Activated CD8-positive, alpha-beta memory T cell treated with anti-CD3 and anti-CD28 coated beads for 24 hours (primary cell): ENCODE data around the gene NSMF.

ENCODE experiments used
- DNase-seq: peaks from one replicate; pipeline ENCODE4 v3.0.0-alpha.2; 2020

NSMF gene

DNA sequence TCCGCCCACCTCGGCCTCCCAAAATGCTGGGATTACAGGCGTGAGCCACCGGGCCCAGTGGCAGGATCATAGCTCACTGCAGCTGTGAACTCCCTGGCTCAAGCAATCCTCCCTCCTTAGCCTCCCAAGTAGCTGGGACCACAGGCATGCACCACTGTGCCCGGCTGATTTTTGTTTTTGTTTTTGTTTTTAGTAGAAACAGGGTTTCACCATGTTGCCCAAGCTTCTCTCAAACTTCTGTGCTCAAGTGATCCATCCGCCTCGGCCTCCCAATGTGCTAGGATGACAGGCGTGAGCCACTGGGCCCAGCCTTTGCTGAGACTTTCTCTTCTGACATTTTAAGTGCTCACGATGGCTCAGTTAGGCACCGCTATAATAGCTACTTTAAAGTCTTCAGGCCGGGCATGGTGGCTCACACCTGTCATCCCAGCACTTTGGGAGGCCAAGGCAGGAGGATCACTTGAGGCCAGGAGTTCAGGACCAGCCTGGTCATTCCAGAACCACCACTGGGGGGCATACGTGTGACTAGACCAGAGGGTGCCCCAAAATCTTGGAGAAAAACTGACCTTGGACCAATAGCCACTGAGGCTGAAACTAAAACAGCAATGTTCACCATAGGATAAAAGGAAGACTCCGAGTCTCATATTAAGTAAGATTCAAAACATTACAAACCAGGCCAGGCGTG lies 14.9 kb downstream of the NSMF start:
- DNase-seq: no peak

DNA sequence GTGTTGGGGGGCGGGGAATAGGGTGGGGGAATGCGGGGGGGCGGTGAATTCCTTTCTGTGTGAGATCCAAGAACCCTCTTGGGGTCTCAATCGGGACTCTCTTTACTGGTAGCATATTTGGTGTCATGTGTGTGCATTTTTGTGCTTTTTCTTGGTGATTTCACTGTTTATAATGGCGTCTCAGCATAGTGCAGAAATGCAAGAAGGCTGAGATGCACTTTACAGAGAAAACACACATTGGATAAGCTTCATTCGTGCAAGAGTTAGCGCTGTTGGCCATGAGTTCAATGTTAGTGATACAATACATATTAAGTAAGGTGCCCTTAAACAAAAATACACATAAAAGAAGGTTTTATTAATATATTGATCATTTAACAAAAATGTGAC lies 17.2 kb downstream of the NSMF start:
- DNase-seq: no peak

DNA sequence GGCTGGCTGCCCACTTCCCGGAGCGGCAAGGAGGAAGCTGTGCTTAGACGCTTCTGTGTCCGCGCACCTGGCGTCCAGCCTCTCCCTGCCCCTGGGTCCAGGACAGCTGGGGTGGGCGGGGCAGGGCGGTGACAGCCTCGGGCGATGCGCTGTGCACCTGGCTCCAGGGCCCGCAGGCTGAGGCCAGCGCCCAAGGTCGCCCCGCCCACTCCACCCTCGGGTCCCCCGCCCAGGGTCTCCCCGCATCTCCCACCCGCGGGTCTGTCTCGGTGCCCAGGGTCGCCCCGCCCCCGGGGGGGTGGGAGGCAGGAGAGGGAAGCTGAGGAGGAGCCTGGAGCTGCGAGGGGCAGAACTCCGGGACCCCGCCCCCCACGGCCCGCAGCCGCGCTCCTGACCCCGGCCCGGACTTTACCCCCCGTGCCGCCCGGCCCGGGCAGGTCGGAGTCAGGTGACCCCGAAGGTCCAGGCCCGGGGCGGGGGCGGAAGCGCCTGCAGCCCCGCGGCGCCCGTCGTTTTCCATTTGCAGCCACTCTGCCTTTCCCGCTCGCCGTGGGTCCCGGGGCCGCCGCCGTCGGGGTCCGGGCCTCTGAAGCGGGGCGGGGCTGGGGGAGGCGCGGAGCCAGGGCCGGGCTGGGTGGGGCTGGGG lies 17.7 kb downstream of the NSMF start, which contains the start of gene ENTPD8:
Gene ENTPD8, minus strand, starts transcription at position 69 of the 646 bp plus-strand sequence. CDS start 3,072 bp downstream, outside the sequence.
- DNase-seq: no peak

DNA sequence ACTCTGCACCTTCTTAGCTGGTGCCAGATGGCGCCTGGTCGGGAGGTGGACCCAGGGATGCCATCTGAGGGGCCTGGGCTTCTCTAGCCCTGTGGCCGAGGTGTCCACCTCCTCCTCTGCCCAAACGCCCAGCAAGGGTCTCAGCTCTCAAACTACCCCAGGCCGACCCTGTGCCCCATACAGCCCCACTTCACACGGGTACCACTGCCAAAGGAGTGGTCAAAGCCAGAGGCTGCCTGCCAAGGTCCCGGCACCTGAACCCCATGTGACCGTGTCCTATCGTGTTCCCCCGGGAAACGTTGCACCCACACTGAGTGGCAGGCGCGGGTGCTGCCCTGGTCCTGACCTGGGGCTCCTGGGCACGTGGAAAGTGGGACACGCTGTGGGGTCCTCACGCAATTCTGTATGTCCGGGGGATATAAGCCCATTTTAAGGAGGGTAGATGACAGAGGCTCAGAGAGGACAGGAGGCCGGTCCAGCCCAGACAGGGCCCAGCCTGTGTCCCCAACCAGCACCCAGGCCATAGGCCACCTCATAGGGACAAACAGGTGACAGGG lies 19.9 kb downstream of the NSMF start:
- DNase-seq: no peak

DNA sequence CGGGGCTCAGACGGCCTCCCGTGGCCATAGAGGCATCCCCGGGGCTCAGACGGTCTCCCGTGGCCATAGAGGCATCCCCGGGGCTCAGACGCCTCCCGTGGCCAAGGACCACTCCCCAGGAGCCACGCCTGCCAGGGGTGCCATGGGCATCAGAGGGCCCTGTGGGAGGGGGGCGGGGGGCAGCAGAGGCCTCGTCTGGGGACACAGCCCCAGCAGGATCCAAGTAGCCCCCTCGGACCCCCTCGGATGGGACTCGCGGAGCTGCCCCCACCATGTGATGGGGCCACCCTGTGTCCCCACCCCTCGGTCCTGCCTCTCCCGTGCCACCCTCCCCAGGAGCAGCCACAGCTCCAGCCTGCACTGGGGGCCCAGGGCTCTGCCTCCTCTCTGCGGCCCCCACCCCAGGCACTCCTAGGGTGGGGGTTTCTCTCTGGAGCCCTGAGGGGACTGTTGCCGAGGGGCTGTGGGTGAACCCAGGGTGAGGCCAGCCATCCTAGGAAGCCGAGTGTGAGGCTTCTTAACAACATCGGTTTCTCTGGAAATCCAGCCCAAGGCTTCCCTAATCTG lies 20.5 kb downstream of the NSMF start:
- no peak for DNase-seq

DNA sequence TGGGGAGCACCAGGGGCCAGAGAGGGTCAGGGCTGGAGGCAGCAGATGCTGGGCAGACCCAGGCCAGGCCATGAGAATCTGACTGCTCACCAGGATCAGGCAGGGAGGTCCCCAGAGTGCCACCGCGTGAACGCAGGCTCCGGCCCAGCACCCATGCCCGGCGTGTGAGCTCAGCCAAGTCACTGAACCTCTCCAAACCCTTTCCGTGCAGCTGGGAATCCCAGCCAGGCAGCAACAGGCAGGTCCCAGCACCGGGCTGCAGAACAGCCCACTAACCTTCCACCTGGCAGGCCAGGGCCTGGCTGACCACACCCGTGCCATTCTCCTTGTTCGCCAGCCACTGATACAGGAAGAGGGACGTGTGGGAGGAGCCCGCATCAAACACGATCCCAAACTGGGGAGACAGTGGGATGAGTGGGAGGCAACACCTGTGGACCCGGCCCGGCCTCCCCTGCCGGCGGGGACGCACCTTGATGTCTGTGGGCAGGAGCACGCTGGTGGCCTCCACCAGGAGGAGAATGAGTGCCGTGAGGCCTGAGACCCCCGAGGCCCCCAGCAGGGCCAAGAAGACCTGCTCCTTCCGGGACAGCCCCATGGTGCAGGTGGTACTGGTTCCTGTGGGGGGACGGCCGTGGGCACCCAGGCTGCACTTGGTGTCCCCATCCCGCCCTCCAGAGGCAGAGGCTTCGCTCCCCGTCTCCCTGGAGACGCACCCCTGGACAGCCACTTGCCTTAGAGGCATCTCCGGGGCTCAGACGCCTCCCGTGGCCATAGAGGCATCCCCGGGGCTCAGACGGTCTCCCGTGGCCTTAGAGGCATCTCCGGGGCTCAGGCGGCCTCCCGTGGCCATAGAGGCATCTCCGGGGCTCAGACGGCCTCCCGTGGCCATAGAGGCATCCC lies 21.2 kb downstream of the NSMF start:
- no peak for DNase-seq

DNA sequence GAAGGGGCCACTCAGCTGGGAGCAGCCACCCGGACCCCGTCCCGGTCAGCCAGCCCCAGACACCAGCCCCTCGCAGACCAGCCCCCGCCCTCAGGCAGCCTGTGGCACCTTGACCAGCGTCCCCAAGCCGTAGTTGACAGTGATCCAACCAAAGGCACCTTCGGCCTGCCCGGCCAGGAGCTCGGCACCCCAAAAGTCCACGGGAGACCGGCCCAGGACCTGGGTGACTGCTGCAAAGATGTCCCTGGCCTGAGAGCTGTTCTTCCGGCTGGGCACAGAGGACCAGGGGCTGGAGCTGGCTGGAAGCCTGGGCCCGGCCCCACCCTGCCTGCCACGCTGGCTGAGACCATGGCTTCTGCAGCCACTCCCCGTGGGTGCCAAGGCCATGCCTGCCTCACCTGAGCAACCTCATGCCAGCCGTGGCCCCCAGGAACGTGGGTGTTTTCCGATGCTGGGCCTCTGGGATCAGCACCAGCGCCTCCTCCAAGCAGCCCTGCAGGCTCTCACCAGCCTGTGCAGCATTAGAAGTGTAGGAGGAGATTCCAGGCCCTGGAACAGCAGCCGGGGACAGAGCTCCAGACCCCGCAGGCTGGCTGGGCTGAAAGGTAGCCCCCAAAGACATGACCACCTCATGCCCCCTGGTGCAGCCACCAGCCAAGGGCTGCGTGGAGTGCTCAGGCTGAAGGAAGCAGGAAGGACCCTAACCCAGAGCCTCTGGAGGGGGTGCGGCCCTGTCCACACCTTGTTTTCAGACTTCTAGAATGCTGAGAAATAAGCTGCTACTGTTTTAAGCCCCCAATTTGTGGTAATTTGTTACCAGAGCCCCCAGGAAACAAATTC lies 22.2 kb downstream of the NSMF start:
- DNase-seq: no peak

DNA sequence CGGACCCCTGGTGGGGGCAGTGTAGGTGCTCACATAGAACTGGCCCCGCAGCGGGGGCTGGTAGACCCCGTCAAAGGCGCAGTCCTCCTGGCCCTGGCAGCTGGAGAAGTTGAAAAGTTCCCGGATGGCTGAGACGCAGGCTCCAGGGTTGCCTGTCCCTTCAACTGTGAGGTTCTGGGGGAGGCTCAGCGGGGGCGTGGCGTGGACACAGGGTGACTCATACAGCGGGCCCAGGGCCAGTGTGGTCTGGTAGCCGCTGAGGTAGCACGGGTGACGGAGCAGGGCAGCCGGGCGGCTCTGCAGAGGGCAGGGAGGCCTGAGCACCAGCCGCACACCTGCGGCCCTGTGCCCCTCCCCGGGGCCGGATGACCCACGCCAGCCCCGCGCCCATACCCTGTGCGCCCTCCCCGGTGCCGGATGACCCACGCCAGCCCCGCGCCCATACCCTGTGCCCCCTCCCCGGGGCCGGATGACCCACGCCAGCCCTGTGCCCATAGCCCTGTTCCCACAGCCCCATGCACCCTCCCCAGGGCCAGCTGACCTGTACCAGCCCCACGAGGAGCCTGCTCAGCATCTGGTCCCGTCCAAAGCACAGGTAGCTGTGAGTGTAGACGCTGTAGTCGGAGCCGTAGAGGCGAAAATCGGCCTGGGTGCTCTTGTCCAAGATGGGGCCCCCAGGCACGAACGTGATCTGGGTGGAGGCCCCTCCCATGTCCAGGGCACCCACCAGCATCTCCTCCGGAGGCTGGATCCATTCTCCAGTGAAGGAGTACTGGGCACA lies 23.0 kb downstream of the NSMF start:
- DNase-seq: no peak

DNA sequence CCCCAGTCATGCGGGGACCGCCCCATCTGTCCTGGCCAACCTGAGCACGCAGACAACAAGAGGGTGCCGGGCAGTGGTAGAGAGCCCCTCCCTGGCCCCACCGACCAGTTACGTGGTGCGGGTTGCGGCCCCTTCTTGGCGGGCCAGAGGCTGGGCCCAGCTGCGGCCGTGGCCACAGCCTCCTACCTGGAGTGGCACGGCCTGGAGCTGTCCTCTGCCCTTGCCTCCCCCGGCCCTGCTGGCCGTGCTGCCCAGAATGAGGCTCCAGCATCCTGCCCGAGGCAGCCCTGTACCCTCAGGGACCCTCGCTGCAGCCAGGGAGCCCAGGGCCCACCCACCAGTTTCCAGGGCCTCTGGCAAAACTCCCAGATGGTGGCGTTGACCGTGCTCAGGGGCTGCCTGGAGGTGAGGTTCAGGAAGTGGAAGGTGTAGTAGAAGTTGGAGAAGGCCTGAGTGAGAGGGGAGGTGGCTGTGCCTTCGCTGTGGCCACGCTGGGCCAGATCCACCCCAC lies 23.7 kb downstream of the NSMF start:
- DNase-seq: no peak

DNA sequence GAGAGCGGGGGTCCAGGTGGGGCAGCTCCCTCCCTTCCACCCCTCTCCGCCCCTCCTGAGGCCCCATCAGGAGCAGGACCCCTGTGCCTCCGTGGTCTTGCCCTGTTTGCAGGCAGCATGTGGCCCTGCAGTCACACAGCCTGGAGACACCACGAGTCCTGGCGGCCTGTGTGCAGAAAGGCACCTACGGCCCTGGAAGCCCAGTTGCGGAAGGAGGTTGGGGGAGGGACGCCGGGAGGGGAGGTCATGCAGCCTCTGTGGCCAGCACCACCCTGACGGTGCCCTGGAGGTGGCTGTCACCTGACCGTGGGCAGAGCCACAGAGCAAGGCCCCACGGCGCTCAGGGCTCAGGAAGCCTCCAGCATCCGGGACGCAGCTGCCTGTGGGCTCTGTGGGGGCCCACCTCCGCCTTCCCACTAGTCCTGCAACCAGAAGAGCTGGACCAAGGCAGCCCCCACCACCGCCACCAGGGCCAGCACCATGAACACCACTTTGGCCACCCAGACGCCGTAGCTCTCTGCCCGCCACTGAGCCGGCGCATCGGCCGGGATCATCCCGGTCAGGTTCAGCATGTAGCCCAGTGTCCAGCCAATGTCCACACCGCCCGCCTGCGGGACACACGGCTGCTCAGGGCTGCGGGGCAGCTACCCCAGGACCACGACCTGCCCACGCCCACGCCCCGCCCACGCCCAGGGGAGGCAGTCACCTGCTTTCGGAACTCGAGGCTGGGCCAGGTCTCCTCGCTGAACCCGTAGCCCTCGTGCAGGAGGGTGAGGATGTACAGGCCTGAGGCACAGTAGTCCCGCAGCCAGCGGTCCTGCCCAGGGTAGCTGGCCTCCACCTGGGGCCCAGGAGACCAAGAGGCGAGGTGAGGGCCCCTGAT lies 24.4 kb downstream of the NSMF start:
- no peak for DNase-seq

DNA sequence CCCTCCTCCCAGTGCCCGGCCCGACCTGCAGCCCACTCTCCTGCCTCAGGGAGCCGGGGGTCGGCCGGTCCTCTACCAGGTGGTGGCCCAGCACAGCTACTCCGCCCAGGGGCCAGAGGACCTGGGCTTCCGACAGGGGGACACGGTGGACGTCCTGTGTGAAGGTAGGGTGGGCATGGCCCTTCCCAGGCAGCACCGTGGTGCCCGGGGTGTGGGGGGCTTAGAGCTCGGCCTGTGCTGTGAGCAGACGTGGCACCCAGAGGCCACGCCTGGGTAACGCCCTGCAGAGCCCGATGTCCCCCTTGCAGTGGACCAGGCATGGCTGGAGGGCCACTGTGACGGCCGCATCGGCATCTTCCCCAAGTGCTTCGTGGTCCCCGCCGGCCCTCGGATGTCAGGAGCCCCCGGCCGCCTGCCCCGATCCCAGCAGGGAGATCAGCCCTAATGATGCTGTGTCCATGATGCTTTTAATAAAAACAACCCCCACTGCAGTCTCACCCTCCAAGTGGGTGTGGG lies 25.2 kb downstream of the NSMF start:
- no peak for DNase-seq

DNA sequence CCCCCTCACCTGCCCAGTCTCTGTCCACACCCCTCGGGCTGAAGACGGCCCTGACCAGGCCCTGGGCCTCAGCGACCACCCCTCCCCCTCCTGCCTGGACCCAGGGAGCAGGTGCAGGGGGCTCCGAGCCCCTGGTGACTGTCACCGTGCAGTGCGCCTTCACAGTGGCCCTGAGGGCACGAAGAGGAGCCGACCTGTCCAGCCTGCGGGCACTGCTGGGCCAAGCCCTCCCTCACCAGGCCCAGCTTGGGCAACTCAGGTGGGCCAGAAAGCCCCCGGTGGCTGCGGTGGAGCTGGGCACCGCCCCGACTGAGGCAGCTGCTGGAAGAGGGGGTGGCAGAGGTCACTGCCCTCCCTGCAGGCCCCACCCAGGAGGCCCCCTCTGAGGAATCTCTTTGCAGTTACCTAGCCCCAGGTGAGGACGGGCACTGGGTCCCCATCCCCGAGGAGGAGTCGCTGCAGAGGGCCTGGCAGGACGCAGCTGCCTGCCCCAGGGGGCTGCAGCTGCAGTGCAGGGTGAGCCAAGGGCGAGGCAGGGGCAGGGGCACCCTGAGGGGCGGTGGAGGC lies 25.7 kb downstream of the NSMF start:
- no peak for DNase-seq

DNA sequence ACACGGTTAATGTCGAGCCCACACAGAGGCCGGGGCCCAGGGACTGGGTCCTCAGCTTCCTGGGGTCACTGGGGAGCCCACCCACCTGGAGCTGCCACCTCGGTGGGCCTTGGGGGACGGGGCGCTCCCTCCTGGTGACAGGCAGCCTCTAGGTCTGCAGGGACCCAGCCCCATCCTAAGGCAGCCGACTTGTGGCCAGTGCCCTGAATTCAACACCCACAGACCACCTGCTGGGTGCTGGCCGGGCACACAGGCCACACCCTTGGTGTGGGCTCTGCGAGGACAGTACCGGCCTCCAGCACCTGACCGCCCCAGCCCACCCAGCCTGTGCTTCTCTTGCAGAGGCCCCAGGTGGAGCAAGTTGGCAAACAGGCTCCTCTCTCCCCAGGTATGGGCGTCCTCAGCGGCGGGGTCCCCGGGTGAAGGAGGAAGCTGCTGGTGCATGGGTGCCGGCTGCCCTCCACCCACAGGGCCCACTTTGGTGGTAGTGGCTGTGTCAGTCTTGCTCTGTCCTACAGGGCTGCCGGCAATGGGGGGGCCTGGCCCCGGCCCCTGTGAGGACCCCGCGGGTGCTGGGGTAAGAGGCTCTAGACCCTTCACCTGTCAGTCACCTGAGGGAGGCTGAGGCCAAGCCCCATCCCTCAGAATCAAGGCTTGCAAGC lies 26.3 kb downstream of the NSMF start:
- DNase-seq: no peak

DNA sequence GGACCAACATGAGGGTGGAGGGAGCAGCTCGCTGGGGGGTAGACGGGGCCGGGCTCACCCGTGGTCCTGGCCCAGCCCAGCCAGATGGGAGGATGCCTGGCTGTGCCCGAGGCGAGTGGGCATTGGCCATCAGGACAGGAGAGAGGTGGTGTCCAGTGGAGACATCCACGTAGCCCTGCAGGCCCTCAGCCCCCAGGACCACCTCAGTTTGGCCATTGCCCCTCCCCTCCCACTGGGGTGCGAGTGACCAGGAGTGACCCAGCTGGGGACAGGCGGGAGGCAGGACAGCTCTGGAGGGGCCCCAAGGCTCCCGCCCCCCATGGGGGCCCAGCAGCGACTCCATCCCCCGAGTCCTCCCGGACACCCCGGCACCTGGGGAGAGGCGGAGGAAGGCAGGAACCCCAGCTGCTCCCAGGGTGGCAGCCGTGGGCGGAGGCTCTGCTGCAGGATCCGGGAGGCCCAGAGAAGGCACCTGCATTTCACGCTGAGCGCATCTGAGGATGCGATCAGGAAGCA lies 27.7 kb downstream of the NSMF start:
- no peak for DNase-seq

DNA sequence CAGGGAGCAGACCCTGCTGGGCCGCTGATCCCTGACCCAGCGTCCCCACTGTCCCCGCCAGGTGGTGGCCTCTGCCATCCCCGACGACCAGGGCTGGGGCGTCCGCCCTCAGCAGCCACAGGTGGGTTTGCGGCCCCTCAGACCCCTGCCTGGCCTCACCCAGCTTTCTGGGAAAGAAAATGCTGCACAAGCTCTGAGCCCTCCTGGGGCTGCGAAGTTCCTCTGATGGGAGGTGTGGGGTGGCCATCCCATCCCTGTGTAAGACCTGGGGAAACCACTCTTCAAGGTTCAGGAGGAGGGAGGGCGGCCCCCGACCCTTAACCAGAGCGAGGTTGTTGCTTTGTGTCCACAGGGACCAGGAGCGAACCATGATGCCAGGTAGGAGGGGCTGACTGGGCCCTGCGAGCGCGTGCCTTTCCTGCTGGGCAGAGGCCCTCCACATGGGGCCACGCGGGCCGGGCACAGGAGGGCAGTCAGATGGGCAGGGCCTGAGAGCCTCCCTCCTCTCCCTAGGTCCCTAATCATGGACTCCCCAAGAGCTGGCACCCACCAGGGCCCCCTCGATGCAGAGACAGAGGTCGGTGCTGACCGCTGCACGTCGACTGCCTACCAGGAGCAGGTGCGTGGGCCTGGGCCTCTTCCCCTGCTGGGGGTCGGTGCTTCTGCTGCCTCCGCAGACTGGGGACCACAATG lies 28.3 kb downstream of the NSMF start:
- DNase-seq: no peak

DNA sequence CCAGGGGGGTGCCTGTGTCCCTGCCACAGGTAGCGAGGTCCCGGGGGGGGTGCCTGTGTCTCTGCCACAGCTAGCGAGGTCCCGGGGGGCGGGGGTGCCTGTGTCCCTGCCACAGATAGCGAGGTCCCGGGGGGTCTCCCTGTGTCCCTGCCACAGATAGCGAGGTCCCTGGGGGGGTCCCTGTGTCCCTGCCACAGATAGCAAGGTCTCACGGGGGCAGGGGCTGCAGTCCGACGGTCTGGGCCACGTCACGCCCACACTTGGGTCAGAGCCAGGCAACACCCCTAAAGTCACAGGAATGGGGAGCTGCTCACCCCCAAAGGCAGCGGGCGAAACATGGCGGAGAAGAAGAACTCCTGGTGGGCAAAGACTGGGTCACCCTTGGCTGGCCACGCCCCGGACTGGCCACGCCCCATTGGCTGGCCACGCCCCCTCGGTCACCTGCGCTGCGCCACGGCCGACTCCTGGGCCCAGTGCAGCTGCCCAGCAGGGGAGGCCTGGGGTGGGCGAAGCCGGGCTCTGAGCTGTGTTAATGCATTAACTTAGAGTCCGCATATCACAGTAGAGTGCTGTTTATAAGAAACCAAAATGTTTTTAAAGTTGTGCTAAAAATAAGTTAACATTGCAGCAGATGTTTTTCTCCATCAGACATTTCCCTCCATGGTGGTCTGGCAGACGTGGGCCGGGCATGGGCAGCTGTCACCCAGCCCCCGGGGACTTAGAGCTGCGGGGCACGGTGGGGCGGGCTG lies 29.0 kb downstream of the NSMF start:
- no peak for DNase-seq

DNA sequence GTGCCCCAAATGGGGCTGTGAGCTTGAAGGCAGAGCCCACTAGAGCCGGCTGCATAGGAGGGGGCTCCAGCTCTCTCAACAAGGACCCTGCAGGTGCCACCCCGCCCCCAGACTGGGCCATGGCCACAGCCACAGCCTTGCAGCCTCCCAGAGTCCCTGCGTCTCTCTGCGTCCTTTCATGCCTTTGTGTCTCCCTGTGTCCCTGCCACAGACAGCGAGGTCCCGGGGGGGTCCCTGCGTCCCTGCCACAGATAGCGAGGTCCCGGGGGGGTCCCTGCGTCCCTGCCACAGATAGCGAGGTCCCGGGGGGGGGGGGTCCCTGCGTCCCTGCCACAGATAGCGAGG lies 29.6 kb downstream of the NSMF start:
- no peak for DNase-seq
